Lower leg skin (tissue), 4 donors: Measurements from ENCODE around the gene FAM240A. TPM values are rescaled to one million over a fixed set of nuclear protein-coding genes. Genes with fewer than 3 reads are reported as not detected.

Experiments
- DNase-seq, 2 donors: peaks; one replicate each; pipeline ENCODE4 v3.0.0-alpha.2; 2019; ENCODE audit warnings: low spot score in 2 of 2
- H3K4me3 ChIP-seq: fragments of 200-600 bp; sonication (generic); 2 replicates; pipeline ENCODE4 v1.5.1; 2017; ENCODE audit warnings: mild to moderate bottlenecking, low read depth; ENCODE audit not compliant: poor library complexity, severe bottlenecking
- POLR2A ChIP-seq, 2 donors: fragments of 450-650 bp; IDR thresholded peaks; one replicate each; pipeline ENCODE4 v1.6.1; 2016 to 2017; ENCODE audit warnings: antibody characterized with exemption in 2 of 2, mild to moderate bottlenecking in 1 of 2, moderate library complexity in 1 of 2
- WGBS, 2 donors: methylation state at CpG; one replicate each; pipeline ENCODE4 v1.1.5; 2018; 5-methylcytosine and 5-hydroxymethylcytosine counted together
- intact Hi-C: fragments of 100-400 bp; cut with DNase I; formaldehyde crosslinking; loops from one replicate; pipeline ENCODE4 v1.15.0; 2023; ENCODE audit warnings: low total_unique reads
- total RNA-seq, 4 donors: library from RNA; depleted of rRNA; stranded (reverse); fragments of >200 nt; gene quantifications; one replicate each; pipeline ENCODE4 v1.1.0, GENCODE V29; 2016
- TF ChIP-seq, protein P1 (sequence below), 3 donors: fragments of 450-650 bp; IDR thresholded peaks; one replicate each; pipeline ENCODE4 v1.5.1; 2016; ENCODE audit warnings: antibody characterized with exemption in 3 of 3, mild to moderate bottlenecking in 3 of 3, moderate library complexity in 2 of 3

The FAM240A gene
- total RNA-seq, result under 1 TPM in 1 of 4 donors, not detected in 3; 0.42 TPM

DNA sequence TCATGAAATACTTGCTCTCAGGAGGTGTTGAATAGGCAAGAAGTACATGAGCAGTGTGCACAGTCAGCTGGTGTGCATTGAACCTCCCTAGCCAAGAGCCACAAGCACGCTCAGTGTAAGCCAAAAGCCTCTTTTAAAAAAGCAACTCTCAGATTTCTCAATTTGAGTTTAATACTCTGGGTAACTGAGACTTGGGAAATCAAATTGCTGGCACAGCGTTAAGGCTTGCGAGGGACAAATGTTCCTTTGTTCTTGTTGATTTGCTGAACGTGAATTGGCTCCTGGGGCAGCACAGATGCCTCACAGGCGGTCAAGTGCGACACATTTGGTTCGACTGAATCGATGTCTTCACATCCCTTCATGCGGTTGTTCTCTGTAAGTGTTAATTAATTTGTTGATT, at the start of gene FAM240A:
TSS of gene FAM240A (plus strand) at position 202 of the 400 bp plus-strand sequence. CDS start at position 361, 159 bp downstream.
- WGBS, 2 donors, result 38 to 55% methylated on average over 9 of the region's 9 CpGs
- H3K4me3 ChIP-seq, result no peak within 1 kb of the TSS
- TF ChIP-seq, protein P1, sequence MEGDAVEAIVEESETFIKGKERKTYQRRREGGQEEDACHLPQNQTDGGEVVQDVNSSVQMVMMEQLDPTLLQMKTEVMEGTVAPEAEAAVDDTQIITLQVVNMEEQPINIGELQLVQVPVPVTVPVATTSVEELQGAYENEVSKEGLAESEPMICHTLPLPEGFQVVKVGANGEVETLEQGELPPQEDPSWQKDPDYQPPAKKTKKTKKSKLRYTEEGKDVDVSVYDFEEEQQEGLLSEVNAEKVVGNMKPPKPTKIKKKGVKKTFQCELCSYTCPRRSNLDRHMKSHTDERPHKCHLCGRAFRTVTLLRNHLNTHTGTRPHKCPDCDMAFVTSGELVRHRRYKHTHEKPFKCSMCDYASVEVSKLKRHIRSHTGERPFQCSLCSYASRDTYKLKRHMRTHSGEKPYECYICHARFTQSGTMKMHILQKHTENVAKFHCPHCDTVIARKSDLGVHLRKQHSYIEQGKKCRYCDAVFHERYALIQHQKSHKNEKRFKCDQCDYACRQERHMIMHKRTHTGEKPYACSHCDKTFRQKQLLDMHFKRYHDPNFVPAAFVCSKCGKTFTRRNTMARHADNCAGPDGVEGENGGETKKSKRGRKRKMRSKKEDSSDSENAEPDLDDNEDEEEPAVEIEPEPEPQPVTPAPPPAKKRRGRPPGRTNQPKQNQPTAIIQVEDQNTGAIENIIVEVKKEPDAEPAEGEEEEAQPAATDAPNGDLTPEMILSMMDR (IDR thresholded peaks at IDR 0.05), result no peak
- no peak for TF ChIP-seq POLR2A (IDR thresholded peaks at IDR 0.05)
- intact Hi-C loops, result no loop called here
- DNase-seq, result peak in 1 of 2 donors; percentile 81

- intact Hi-C loops, result no loop called here
- WGBS, 2 donors, result 81 to 84% methylated on average over 5 of the region's 5 CpGs
- H3K4me3 ChIP-seq, result no peak overlapping the region
- DNase-seq, result peak in 1 of 2 donors; percentile 83
- TF ChIP-seq, protein P1 (IDR thresholded peaks at IDR 0.05), result no peak
- no peak for TF ChIP-seq POLR2A (IDR thresholded peaks at IDR 0.05)
Measured at GRCh38 chr3:46564190-46565021, 47.9 kb upstream of the FAM240A start.

DNA sequence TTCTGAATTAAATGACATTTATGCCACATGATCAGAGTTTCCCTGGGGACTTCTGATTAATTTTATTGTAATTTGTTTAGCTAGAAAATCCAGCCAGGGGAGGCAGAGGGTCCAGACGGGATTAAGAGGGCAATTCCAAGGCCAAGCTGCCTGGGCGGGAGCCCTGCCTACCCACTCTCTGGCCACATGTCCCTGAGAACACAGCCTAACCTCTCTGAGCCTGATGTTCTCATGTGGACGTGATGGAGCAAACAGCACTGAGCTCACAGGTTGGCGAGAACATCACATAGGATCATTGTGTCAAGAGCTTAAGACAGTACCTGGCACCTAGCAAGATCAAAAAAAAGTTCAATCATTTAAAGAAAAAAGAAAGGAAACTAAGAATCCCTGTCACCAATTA, 47.2 kb upstream of the FAM240A start:
- TF ChIP-seq POLR2A (IDR thresholded peaks at IDR 0.05), result no peak
- TF ChIP-seq, protein P1 (IDR thresholded peaks at IDR 0.05), result no peak
- peak in 1 of 2 donors; percentile 80 for DNase-seq
- intact Hi-C loops, result no loop called here
- no peak overlapping the region for H3K4me3 ChIP-seq
- WGBS, 2 donors, result 59 to 67% methylated on average over 4 of the region's 4 CpGs

GRCh38 chr3:46565607-46566039, 46.7 kb upstream of the FAM240A start:
- TF ChIP-seq, protein P1 (IDR thresholded peaks at IDR 0.05), result no peak
- no peak for TF ChIP-seq POLR2A (IDR thresholded peaks at IDR 0.05)
- WGBS, 2 donors, result 10 to 13% methylated on average over 12 to 21 of the region's 21 CpGs
- peak; percentile 61 to 91 for DNase-seq
- intact Hi-C loops, result no loop called here
- H3K4me3 ChIP-seq, result peak overlapping the region; percentile 43

DNA sequence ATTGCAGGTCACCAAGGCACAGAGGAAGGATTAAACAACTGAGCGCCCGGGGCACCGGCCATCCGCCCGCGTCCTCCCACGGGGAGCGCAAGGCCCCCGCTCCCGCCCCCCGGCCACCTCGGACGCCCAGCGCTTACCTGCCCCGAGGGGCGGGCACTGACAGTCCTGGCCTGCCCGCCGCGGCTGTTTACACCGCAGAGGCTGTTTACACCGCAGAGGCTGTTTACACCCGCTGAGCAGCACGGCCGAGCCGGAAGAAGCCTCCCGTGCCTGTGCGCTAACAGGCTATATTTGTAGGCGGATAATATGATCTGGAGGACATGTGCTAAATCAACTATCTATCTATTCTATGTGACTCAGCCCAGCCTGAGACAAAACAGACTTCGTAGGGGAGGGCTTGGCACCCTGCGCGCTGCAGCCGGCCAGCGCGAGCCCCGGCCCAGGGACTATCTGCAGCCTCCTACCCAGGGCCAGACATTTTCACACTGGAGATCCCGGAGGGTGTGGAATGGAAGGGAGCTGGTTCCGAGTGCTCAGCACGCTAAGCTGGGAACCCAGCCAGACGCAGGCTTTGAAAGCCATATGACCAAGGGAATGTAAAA, 46.2 kb upstream of the FAM240A start, which contains the start of gene LRRC2:
TSS of gene LRRC2 (minus strand) at position 263 of the 602 bp plus-strand sequence. CDS start 14,711 bp downstream, outside the sequence.
- intact Hi-C loops, result no loop called here
- DNase-seq, result peak; percentile 57 to 87
- 1% methylated on average over 25 to 39 of the region's 39 CpGs for WGBS, 2 donors
- peak within 1 kb of the TSS; percentile 43 for H3K4me3 ChIP-seq
- TF ChIP-seq, protein P1 (IDR thresholded peaks at IDR 0.05), result no peak
- no peak for TF ChIP-seq POLR2A (IDR thresholded peaks at IDR 0.05)
